Adipocyte (in vitro differentiated cells): ENCODE data around the gene CADPS2.

ENCODE experiments used
- DNase-seq: peaks from one replicate; pipeline ENCODE4 v3.0.0-alpha.2; 2015; ENCODE audit warnings: low read depth
- H3K27me3 ChIP-seq: replicated peaks from 2 replicates; pipeline ENCODE4 v1.7.0; 2013; ENCODE audit warnings: mild to moderate bottlenecking, low read length, moderate library complexity; ENCODE audit not compliant: control insufficient read depth, insufficient read depth
- H3K36me3 ChIP-seq: 2 replicates; pipeline ENCODE4 v1.7.0; 2013; ENCODE audit warnings: low read length, mild to moderate bottlenecking, moderate library complexity; ENCODE audit not compliant: control insufficient read depth, insufficient read depth, severe bottlenecking
- H3K4me1 ChIP-seq: 2 replicates; pipeline ENCODE4 v1.7.0; 2013; ENCODE audit warnings: mild to moderate bottlenecking, low read length, moderate library complexity; ENCODE audit not compliant: control insufficient read depth, insufficient read depth
- H3K4me3 ChIP-seq: 2 replicates; pipeline ENCODE4 v1.7.0; 2013; ENCODE audit warnings: mild to moderate bottlenecking, low read length, moderate library complexity
- H3K9ac ChIP-seq: 2 replicates; pipeline ENCODE4 v1.7.0; 2013; ENCODE audit warnings: mild to moderate bottlenecking, low read length, moderate library complexity
- H3K9me3 ChIP-seq: 2 replicates; pipeline ENCODE4 v1.7.0; 2013; ENCODE audit warnings: mild to moderate bottlenecking, low read length, moderate library complexity; ENCODE audit not compliant: control insufficient read depth

Gene CADPS2

GRCh38 chr7:122709930-122710646, 176.2 kb downstream of the CADPS2 start:
- H3K4me1 ChIP-seq: no peaks in the 10 kb centered on the region
- no peak overlapping the region for H3K9ac ChIP-seq
- no peak overlapping the region for H3K4me3 ChIP-seq
- H3K9me3 ChIP-seq: no peaks in the 10 kb centered on the region
- no peaks in the 10 kb centered on the region for H3K36me3 ChIP-seq
- DNase-seq: no peak
- H3K27me3 ChIP-seq: no peaks in the 10 kb centered on the region

- H3K4me1 ChIP-seq: no peaks in the 10 kb centered on the region
- DNase-seq: no peak
- no peak overlapping the region for H3K4me3 ChIP-seq
- H3K9me3 ChIP-seq: no peaks in the 10 kb centered on the region
- H3K27me3 ChIP-seq: no peaks in the 10 kb centered on the region
- H3K36me3 ChIP-seq: no peaks in the 10 kb centered on the region
- H3K9ac ChIP-seq: no peak overlapping the region
Observed at GRCh38 chr7:122706836-122707235, 179.4 kb downstream of the CADPS2 start.

- Histone ChIP-seq H3K27me3 (no peaks in the 10 kb centered on the region), H3K4me1 (no peaks in the 10 kb centered on the region), H3K4me3 (no peak within 1 kb of the TSS), H3K36me3 (no peaks in the 10 kb centered on the region), H3K9me3 (no peaks in the 10 kb centered on the region), H3K9ac (no peak within 1 kb of the TSS)
- DNase-seq: no peak
Observed at GRCh38 chr7:122702872-122703510, 183.3 kb downstream of the CADPS2 start, which contains the start of gene RNF148. Gene RNF148, minus strand, starts transcription at chr7:122702922. Its CDS starts 172 bp downstream, at chr7:122702750.

- no peaks in the 10 kb centered on the region for H3K9me3 ChIP-seq
- H3K4me1 ChIP-seq: peaks cover 4% of the 10 kb centered on the region
- H3K9ac ChIP-seq: no peak within 1 kb of the TSS
- no peak within 1 kb of the TSS for H3K4me3 ChIP-seq
- no peaks in the 10 kb centered on the region for H3K36me3 ChIP-seq
- DNase-seq: no peak
- no peaks in the 10 kb centered on the region for H3K27me3 ChIP-seq
Observed at GRCh38 chr7:122699017-122699416, 187.2 kb downstream of the CADPS2 start, which contains the start of gene RNF133. Gene RNF133, minus strand, starts transcription at chr7:122699117. Its CDS starts 199 bp downstream, at chr7:122698918.

- H3K9ac ChIP-seq: no peak overlapping the region
- H3K9me3 ChIP-seq: no peaks in the 10 kb centered on the region
- DNase-seq: no peak
- peaks cover 6% of the 10 kb centered on the region for H3K4me1 ChIP-seq
- no peak overlapping the region for H3K4me3 ChIP-seq
- H3K36me3 ChIP-seq: no peaks in the 10 kb centered on the region
- no peaks in the 10 kb centered on the region for H3K27me3 ChIP-seq
Observed at GRCh38 chr7:122695816-122696215, 190.4 kb downstream of the CADPS2 start.

GRCh38 chr7:122694697-122695096, 191.6 kb downstream of the CADPS2 start:
- H3K36me3 ChIP-seq: no peaks in the 10 kb centered on the region
- no peak overlapping the region for H3K4me3 ChIP-seq
- H3K9ac ChIP-seq: no peak overlapping the region
- DNase-seq: no peak
- no peaks in the 10 kb centered on the region for H3K27me3 ChIP-seq
- no peaks in the 10 kb centered on the region for H3K9me3 ChIP-seq
- peaks cover 6% of the 10 kb centered on the region for H3K4me1 ChIP-seq

GRCh38 chr7:122692769-122693309, 193.4 kb downstream of the CADPS2 start:
- Histone ChIP-seq H3K9me3 (no peaks in the 10 kb centered on the region), H3K27me3 (no peaks in the 10 kb centered on the region), H3K9ac (no peak overlapping the region), H3K36me3 (no peaks in the 10 kb centered on the region), H3K4me1 (peaks cover 6% of the 10 kb centered on the region), H3K4me3 (no peak overlapping the region)
- DNase-seq: no peak

- H3K9me3 ChIP-seq: no peaks in the 10 kb centered on the region
- no peak overlapping the region for H3K4me3 ChIP-seq
- H3K36me3 ChIP-seq: no peaks in the 10 kb centered on the region
- no peak for DNase-seq
- peaks cover 6% of the 10 kb centered on the region for H3K4me1 ChIP-seq
- no peak overlapping the region for H3K9ac ChIP-seq
- no peaks in the 10 kb centered on the region for H3K27me3 ChIP-seq
Observed at GRCh38 chr7:122691569-122692235, 194.6 kb downstream of the CADPS2 start.

GRCh38 chr7:122689346-122690109, 196.7 kb downstream of the CADPS2 start:
- H3K36me3 ChIP-seq: no peaks in the 10 kb centered on the region
- H3K4me1 ChIP-seq: peaks cover 6% of the 10 kb centered on the region
- no peak overlapping the region for H3K4me3 ChIP-seq
- no peak for DNase-seq
- H3K27me3 ChIP-seq: no peaks in the 10 kb centered on the region
- no peak overlapping the region for H3K9ac ChIP-seq
- H3K9me3 ChIP-seq: no peaks in the 10 kb centered on the region

GRCh38 chr7:122688400-122688998, 197.8 kb downstream of the CADPS2 start:
- Histone ChIP-seq H3K36me3 (no peaks in the 10 kb centered on the region), H3K4me3 (no peak overlapping the region), H3K27me3 (no peaks in the 10 kb centered on the region), H3K9ac (no peak overlapping the region), H3K4me1 (no peaks in the 10 kb centered on the region), H3K9me3 (no peaks in the 10 kb centered on the region)
- DNase-seq: no peak
